Measurements from ENCODE around the gene PTGER2.
A peak's percentile ranks its signal among the peaks of the same experiment; 100 is the strongest.

Gene PTGER2

DNA sequence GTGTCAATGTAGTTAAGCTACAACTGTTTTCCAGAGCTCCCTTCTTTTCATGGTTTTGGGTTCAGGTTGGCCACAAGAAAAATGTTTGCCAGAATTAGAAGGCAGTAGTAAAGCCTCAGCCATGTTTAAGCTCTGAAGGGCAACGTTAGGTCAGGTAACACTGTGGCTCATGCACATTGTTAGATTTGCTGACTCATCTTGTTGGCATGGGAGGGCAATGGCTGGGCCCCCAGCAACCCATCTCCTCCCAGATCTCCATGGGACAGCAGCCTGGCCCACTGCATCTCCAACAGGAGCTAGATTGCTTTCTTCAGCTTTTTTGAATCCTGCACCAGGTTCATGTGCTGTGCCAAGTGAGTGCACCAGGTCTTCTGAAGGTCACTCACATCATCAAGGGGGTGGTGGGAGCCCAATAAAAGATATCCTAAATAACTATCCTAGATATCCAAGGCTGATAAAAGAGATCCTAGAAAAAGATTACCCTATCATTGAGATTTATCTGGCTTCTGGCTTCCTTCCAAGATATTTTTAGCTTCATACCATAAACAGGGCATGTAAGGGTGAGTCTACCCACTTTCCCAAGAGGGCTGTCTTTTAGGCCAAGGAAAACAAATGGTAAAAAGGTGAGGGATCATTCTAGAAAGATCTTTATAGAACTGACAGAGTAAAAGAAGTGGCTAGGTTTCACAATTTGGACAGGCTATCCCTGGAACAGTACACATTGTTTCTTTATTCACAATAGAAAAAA, 28.9 kb downstream of the PTGER2 start:
- no peak for DNase-seq (ENCODE audit: low spot score)

- no peak for DNase-seq (ENCODE audit: low spot score)
These were observed 32.7 kb downstream of the PTGER2 start for GRCh38 chr14:52346778-52347177.

DNA sequence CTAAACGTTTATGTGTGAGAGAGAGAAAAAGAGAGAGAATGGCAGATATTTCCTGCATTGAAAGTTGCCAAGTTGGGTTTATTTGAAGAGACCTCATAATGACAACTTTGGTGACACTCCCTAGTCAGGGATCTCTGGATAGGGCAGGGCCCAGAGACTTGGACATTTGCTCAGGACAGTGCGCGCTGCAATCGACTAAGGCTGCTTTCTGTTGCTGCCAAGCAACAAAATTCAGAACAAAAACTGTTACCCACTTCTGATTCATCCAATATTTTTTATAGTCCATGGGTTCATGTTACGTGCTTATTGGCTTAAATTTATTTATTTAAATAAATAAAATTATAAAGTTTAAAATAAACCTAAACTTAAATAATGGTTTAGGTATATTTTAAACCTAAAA, 34.2 kb downstream of the PTGER2 start:
- no peak for DNase-seq (ENCODE audit: low spot score)

GRCh38 chr14:52348776-52349175, 34.7 kb downstream of the PTGER2 start:
- DNase-seq (ENCODE audit: low spot score): no peak

- DNase-seq (ENCODE audit: low spot score): no peak
These were observed 35.6 kb downstream of the PTGER2 start for GRCh38 chr14:52349731-52350130.

- DNase-seq (ENCODE audit: low spot score): no peak
These were observed 36.3 kb downstream of the PTGER2 start for GRCh38 chr14:52350445-52350844.

DNA sequence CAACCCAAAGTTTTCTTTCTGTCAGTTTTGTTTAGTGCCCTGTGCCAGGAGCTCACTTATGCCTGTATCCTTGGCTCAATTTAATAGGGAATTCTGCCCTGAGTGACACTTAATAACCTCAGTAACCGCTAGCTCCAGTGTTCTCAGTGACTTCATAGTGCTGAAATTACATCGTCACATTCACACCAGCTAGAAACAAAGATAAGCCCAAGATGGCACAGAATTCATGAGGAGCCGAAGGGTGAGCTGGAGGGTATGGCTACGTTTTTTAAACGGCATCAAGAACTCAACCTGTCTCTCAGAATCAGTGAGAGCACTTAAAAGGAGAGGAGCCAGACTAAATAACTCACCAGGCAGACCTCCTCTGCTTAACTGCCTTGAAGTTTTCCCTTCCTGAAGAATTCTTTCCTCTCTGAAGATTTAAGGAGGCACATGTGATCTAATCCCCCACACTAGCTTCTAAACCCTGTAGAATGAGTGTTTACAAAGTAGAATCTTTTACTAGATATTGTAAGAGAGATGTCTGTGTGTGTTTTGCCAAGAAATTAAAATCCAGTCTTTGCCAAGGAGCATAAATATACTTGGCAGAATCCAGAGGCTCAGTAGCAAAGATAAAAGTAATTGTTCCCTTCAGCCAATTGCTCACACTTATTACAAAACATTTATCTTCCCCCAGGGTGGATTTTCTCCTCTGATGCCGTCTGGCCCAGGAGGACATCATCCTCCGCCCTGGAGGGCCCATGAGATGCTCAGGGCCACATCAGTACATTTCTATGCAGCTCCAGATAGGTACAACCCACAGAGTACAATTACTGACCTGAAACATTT, 37.3 kb downstream of the PTGER2 start:
- no peak for DNase-seq (ENCODE audit: low spot score)

GRCh38 chr14:52352061-52352491, 38.0 kb downstream of the PTGER2 start:
- DNase-seq (ENCODE audit: low spot score): no peak

DNA sequence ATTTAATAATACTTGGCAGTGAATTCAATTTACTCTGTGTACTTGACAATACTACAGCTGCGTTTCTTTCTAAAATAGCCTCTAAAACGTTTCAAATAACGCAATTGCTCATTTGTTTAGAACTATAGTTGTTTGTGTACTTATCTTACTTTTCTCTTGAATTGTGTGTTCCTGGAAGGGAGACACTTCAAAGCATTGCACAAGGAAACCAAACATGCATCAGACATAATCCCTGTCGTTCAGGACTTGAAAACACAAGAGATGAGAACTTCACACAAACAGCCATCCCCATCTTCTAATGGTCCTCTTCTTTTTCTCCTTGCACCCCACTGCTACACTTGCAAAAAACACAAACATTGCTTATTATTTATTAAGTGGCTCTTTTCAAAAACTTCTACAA, 38.5 kb downstream of the PTGER2 start:
- DNase-seq (ENCODE audit: low spot score): no peak

GRCh38 chr14:52354242-52354641, 40.1 kb downstream of the PTGER2 start:
- no peak for DNase-seq (ENCODE audit: low spot score)

DNA sequence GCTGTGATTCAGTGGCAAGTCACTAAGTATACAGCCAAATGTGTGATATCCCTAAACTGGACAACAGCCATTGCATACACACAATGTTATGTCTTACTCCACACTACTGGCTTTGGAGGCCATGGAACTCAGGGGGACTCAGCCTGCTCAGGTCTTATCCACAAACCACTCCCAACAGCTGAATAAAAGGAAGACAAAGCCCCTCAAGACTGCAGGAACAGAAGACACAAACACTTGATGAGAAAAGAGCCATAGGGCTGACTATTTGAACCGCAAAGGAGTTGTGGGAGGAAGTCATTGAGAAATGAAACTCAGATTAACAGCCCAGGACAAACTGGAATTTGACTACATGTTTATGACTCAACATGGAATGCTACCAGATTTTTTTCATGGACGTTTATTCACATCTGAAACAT, 40.9 kb downstream of the PTGER2 start:
- DNase-seq (ENCODE audit: low spot score): peak; percentile 40

GRCh38 chr14:52355526-52355925, 41.4 kb downstream of the PTGER2 start:
- DNase-seq (ENCODE audit: low spot score): no peak

DNA sequence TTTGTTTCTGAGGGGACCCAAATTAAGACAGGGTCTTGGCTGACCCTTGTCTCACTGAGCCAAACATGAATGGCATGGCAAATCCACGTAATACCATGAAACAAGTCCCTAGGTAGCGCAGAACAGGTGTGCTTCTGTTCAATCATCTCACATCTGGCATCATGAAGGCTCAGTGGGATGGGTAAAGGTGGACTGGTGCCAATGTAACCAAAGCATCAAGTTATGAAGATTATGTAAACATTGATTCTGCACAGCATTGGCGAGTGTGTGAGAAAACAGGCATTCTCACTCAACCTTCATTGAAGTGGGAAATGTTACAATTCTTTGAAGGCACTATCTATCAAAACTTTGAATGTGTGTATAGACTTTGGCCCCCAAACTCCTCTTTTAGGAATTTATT, 41.9 kb downstream of the PTGER2 start:
- DNase-seq (ENCODE audit: low spot score): no peak

DNA sequence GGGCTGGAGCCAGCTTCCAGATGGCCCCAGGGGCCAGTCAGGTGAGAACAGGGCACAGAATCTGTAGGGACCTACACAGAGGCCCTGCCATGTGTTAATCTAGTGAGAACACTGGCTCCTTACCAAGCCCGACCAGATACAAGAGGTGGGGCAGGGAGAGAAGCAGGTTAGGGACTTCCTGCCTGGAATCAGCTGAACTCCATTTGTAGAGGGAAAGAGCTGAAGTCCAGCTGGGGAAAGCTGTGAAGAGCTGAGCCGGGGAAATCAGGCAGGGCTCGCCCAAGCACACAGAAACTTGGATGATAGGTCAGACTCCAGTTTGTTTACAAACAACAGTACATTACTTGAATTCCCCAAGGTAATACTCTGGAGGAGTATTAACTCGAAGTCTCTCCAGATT, 46.7 kb downstream of the PTGER2 start:
- DNase-seq (ENCODE audit: low spot score): no peak

- DNase-seq (ENCODE audit: low spot score): no peak
These were observed 49.1 kb downstream of the PTGER2 start for GRCh38 chr14:52363041-52363704.

DNA sequence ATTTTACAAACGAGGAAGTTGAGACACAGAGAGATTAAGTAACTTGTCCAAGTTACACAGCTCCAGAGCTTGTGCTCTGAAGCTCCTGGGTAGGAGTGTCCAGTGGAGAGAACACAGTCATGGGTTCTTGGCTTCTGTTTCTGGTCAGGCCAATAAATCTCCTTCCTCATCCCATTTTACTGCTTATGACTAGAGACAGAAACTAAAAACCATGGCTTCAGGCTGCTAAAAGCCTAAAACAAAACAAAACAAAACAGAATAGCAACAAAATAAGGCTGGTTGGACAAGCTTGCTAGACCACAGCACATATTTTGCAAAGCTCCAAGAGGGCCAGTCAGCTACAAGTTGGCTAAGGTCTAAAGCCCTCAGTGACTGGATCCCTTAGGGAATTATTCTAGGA, 49.8 kb downstream of the PTGER2 start:
- DNase-seq (ENCODE audit: low spot score): no peak

DNA sequence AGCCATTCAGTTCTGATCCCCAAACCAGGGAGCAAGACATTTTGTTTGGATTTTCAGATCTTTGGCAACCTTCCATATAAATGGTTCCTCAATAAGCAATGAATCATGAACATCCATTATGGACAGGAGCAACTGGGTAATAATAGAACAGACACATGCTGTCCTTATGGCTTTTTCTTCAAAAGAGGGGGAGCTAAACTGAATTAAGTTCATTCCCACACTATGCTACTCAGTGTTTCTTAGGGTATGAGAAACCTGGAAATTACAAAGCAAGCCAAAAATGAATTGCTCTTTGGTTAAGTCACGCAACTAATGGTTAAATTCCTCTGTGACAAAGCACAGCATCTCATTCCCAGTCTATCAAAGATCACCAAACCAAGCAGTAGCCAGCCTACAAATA, 51.0 kb downstream of the PTGER2 start:
- DNase-seq (ENCODE audit: low spot score): no peak

DNA sequence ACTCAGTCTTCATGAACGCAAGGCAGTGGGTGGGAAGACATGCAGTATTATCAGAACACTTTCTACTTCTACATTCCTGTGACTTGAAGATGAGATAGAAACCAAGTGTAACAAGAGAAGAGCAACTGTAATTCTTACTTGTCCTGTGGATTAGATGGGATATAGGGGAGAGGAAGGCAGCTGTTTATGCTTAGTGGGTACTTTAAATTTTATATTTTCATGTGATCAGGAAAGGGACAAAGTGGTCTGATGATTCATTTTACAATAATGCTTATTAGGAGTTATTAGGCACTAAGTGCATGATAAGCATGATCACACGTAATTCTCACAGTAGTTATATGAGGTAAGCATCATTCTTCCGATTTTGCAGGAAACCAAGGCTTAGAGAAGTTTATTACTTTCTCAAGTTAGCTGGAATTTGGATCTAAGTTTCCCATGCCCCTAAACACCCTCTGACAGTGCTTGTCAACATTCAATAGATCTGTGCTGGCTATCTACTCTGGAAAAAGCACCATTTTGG, 52.7 kb downstream of the PTGER2 start:
- DNase-seq (ENCODE audit: low spot score): no peak

GRCh38 chr14:52369305-52369801, 55.2 kb downstream of the PTGER2 start:
- peak; percentile 16 for DNase-seq (ENCODE audit: low spot score)

GRCh38 chr14:52370406-52370935, 56.4 kb downstream of the PTGER2 start:
- DNase-seq (ENCODE audit: low spot score): peak; percentile 64

DNA sequence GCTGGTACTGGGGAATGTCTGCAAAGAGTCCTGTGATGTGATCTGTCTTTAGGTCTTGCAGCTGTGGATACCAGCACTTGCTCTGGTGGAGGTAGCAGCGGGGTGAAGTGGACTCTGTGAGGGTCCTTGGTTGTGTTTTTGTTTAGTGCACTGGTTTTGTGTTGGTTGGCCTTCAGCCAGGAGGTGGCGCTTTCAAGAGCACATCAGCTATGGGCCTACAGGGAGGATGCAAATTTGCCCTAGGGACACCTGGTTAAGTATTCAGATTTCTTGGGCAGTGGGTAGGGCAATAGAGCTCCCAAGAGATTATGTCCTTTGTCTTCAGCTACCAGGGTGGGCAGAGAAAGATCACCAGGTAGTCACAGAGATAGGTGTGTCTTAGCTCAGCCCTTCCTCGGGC, 63.8 kb downstream of the PTGER2 start:
- no peak for DNase-seq (ENCODE audit: low spot score)

All from SW480 (cell line).